Neutrophil (primary cell): ENCODE data around the gene NFU1.

Experiments used
- H3K27ac ChIP-seq: fragments of 200-600 bp; sonication (generic); 2 replicates; pipeline ENCODE4 v1.5.1; 2016; ENCODE audit warnings: mild to moderate bottlenecking, moderate library complexity
- H3K27me3 ChIP-seq: fragments of 200-600 bp; sonication (generic); 2 replicates; pipeline ENCODE4 v1.6.0; 2016; ENCODE audit warnings: mild to moderate bottlenecking
- H3K36me3 ChIP-seq: fragments of 200-600 bp; sonication (generic); 2 replicates; pipeline ENCODE4 v1.5.1; 2017
- H3K4me1 ChIP-seq, 2 experiments: fragments of 200-600 bp in 1 of 2; sonication (generic) in 1 of 2; 1 replicate in 1 of 2; 2 replicates in 1 of 2; pipeline versions ENCODE4 v1.5.1 to v1.6.1; 2013 to 2016; ENCODE audit warnings: low read depth in 1 of 2, low read length in 1 of 2, mild to moderate bottlenecking in 1 of 2, moderate library complexity in 1 of 2; ENCODE audit not compliant: control insufficient read depth in 1 of 2, insufficient read depth in 1 of 2
- H3K4me3 ChIP-seq, 2 experiments: fragments of 200-600 bp in 1 of 2; sonication (generic) in 1 of 2; 1 replicate in 1 of 2; 2 replicates in 1 of 2; pipeline ENCODE4 v1.5.1; 2013 to 2016; ENCODE audit warnings: low read depth in 1 of 2, low read length in 1 of 2, mild to moderate bottlenecking in 1 of 2, moderate library complexity in 1 of 2
- H3K9me3 ChIP-seq: fragments of 200-600 bp; sonication (generic); 2 replicates; pipeline ENCODE4 v1.5.1; 2016
- CTCF ChIP-seq: fragments of 200-600 bp; sonication (generic); IDR thresholded peaks from 2 replicates; pipeline ENCODE4 v1.5.1; 2016; ENCODE audit warnings: antibody characterized with exemption

NFU1 gene

GRCh38 chr2:69436938-69437750 is at the start of gene NFU1:
NFU1 (minus strand) TSS chr2:69437435; CDS start chr2:69437422, 13 bp downstream.
- peak; percentile 39 for TF ChIP-seq CTCF
- peak within 1 kb of the TSS; percentile 77 to 82 for H3K4me3 ChIP-seq

GRCh38 chr2:69483696-69484095 is 46.5 kb upstream of the NFU1 start:
- H3K9me3 ChIP-seq: no peaks in the 10 kb centered on the region
- peaks cover 20% of the 10 kb centered on the region for H3K36me3 ChIP-seq
- H3K27ac ChIP-seq: no peak overlapping the region
- H3K27me3 ChIP-seq: no peaks in the 10 kb centered on the region
- no peaks in the 10 kb centered on the region for H3K4me1 ChIP-seq
- no peak overlapping the region for H3K4me3 ChIP-seq
- no peak for TF ChIP-seq CTCF

More at GRCh38 chr2:69436938-69437750, at the start of gene NFU1:
- Histone ChIP-seq H3K9me3 (no peaks in the 10 kb centered on the region), H3K27ac (peak within 1 kb of the TSS; percentile 89), H3K4me1 (peaks cover 27 to 39% of the 10 kb centered on the region in 2 experiments), H3K27me3 (no peaks in the 10 kb centered on the region), H3K36me3 (no peaks in the 10 kb centered on the region)

- Histone ChIP-seq H3K9me3 (no peaks in the 10 kb centered on the region), H3K4me1 (no peaks in the 10 kb centered on the region), H3K4me3 (no peak overlapping the region), H3K27me3 (no peaks in the 10 kb centered on the region), H3K27ac (no peak overlapping the region), H3K36me3 (peaks cover 23% of the 10 kb centered on the region)
- TF ChIP-seq CTCF: no peak
Measured at GRCh38 chr2:69483024-69483423, 45.8 kb upstream of the NFU1 start.

GRCh38 chr2:69482471-69482870 is 45.2 kb upstream of the NFU1 start:
- no peaks in the 10 kb centered on the region for H3K4me1 ChIP-seq
- H3K27me3 ChIP-seq: no peaks in the 10 kb centered on the region
- no peak overlapping the region for H3K27ac ChIP-seq
- no peaks in the 10 kb centered on the region for H3K9me3 ChIP-seq
- no peak overlapping the region for H3K4me3 ChIP-seq
- no peak for TF ChIP-seq CTCF
- peaks cover 23% of the 10 kb centered on the region for H3K36me3 ChIP-seq

- Histone ChIP-seq H3K27me3 (no peaks in the 10 kb centered on the region), H3K36me3 (peaks cover 19% of the 10 kb centered on the region), H3K9me3 (no peaks in the 10 kb centered on the region), H3K4me1 (no peaks in the 10 kb centered on the region), H3K27ac (no peak overlapping the region), H3K4me3 (no peak overlapping the region)
- TF ChIP-seq CTCF: no peak
Measured at GRCh38 chr2:69481421-69481820, 44.2 kb upstream of the NFU1 start.
